Epidermal melanocyte (primary cell): Measurements from ENCODE around the gene MYB.
"Not testable (repeated sequence)": the region's sequence is repeated elsewhere in the genome, so short reads cannot be mapped to it uniquely, and the experiment has no call there.

ENCODE experiments used
- DNase-seq: peaks from one replicate; pipeline ENCODE4 v3.0.0; 2011; ENCODE audit warnings: low spot score; ENCODE audit not compliant: insufficient read length

Gene MYB

GRCh38 chr6:135221042-135221441 lies 39.9 kb downstream of the MYB start:
- DNase-seq: no peak

GRCh38 chr6:135221505-135221904 lies 40.4 kb downstream of the MYB start:
- DNase-seq: no peak

GRCh38 chr6:135222623-135223022 lies 41.5 kb downstream of the MYB start:
- DNase-seq: no peak

GRCh38 chr6:135224037-135224647 lies 43.0 kb downstream of the MYB start:
- DNase-seq: no peak

GRCh38 chr6:135225911-135226310 lies 44.8 kb downstream of the MYB start:
- DNase-seq: no peak

- no peak for DNase-seq
Observed at GRCh38 chr6:135226537-135226936, 45.4 kb downstream of the MYB start.

GRCh38 chr6:135227349-135227748 lies 46.2 kb downstream of the MYB start:
- DNase-seq: no peak

GRCh38 chr6:135227758-135228157 lies 46.6 kb downstream of the MYB start:
- no peak for DNase-seq

- DNase-seq: no peak
Observed at GRCh38 chr6:135228486-135228885, 47.4 kb downstream of the MYB start.

GRCh38 chr6:135229996-135230395 lies 48.9 kb downstream of the MYB start:
- no peak for DNase-seq

GRCh38 chr6:135230711-135231468 lies 49.8 kb downstream of the MYB start:
- DNase-seq: no peak

GRCh38 chr6:135231469-135231844 lies 50.3 kb downstream of the MYB start:
- DNase-seq: no peak

- no peak for DNase-seq
Observed at GRCh38 chr6:135233686-135234491, 52.8 kb downstream of the MYB start.

GRCh38 chr6:135234492-135234780 lies 53.3 kb downstream of the MYB start:
- DNase-seq: no peak

- DNase-seq: no peak
Observed at GRCh38 chr6:135235716-135236115, 54.6 kb downstream of the MYB start.

- no peak for DNase-seq
Observed at GRCh38 chr6:135236319-135236718, 55.2 kb downstream of the MYB start.

- DNase-seq: no peak
Observed at GRCh38 chr6:135236732-135237131, 55.6 kb downstream of the MYB start.

- no peak for DNase-seq
Observed at GRCh38 chr6:135240711-135241110, 59.6 kb downstream of the MYB start.

- DNase-seq: no peak
Observed at GRCh38 chr6:135243871-135244796, 63.0 kb downstream of the MYB start.

GRCh38 chr6:135244805-135245204 lies 63.7 kb downstream of the MYB start:
- no peak for DNase-seq

- DNase-seq: not testable (repeated sequence)
Observed at GRCh38 chr6:135246412-135247012, 65.4 kb downstream of the MYB start.
